ENCODE results near the gene COA8. TPM values are rescaled to one million over a fixed set of nuclear protein-coding genes. Genes with fewer than 3 reads are reported as not detected.

COA8 gene
- total and polyA plus RNA-seq, 2 donors from 2014 or later = 40.7 to 65.1 TPM

GRCh38 chr14:103552011-103552845, 10.5 kb upstream of the COA8 start:
- intact Hi-C loops (cut with DNase I) = no loop called here
- Histone ChIP-seq H3K27ac (ENCODE audit: low read depth in 2 of 2, low read length in 2 of 2) (peak overlapping the region in 1 of 2 donors; percentile 43), H3K9ac (ENCODE audit: low read length in 3 of 3) (peak overlapping the region in 1 of 3 donors; percentile 17), H3K4me3 (ENCODE audit: low read length in 3 of 3) (no peak overlapping the region), H3K27me3 (ENCODE audit: control insufficient read depth, insufficient read depth, low read length) (no peaks in the 10 kb centered on the region), H3K36me3 (ENCODE audit: control insufficient read depth in 2 of 3, insufficient read depth in 3 of 3, low read length in 3 of 3) (no peaks in the 10 kb centered on the region), H3K4me1 (ENCODE audit: control insufficient read depth in 2 of 3, insufficient read depth in 2 of 3, low read depth in 1 of 3, low read length in 3 of 3) (peaks cover 0 to 13% (median 0%) of the 10 kb centered on the region in 3 donors), H3K9me3 (ENCODE audit: control insufficient read depth in 2 of 3, insufficient read depth in 1 of 3, low read length in 3 of 3) (no peaks in the 10 kb centered on the region)
- FAIRE-seq (no peak), DNase-seq (peak in 2 of 5 donors; percentile 8 to 85)
- TF ChIP-seq, protein P1, sequence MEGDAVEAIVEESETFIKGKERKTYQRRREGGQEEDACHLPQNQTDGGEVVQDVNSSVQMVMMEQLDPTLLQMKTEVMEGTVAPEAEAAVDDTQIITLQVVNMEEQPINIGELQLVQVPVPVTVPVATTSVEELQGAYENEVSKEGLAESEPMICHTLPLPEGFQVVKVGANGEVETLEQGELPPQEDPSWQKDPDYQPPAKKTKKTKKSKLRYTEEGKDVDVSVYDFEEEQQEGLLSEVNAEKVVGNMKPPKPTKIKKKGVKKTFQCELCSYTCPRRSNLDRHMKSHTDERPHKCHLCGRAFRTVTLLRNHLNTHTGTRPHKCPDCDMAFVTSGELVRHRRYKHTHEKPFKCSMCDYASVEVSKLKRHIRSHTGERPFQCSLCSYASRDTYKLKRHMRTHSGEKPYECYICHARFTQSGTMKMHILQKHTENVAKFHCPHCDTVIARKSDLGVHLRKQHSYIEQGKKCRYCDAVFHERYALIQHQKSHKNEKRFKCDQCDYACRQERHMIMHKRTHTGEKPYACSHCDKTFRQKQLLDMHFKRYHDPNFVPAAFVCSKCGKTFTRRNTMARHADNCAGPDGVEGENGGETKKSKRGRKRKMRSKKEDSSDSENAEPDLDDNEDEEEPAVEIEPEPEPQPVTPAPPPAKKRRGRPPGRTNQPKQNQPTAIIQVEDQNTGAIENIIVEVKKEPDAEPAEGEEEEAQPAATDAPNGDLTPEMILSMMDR (IDR thresholded peaks at IDR 0.05; ENCODE audit: borderline replicate concordance, extremely low read depth, insufficient read depth) = no peak

DNA sequence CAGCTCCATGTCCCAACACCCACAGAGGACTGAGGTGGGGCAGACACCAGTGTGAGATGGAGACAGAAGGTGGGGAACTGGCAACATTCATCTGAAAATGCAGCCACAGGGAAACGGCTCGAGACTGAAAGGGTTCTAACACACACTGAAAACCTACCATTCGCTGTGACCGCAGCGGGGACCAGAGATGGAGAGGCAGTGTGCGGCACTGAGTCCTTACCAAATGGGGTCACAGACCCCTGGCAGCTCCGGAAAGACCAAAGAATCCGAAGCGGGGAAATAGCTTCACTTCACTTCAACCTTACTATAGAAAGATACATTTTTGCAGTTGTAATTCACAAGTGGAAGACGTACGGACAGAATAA, 9.9 kb upstream of the COA8 start:
- intact Hi-C loops (cut with DNase I) = no loop called here
- H3K9me3 ChIP-seq (ENCODE audit: control insufficient read depth in 2 of 3, insufficient read depth in 1 of 3, low read length in 3 of 3) = no peaks in the 10 kb centered on the region
- H3K27me3 ChIP-seq (ENCODE audit: control insufficient read depth, insufficient read depth, low read length) = no peaks in the 10 kb centered on the region
- no peak overlapping the region for H3K4me3 ChIP-seq (ENCODE audit: low read length in 3 of 3)
- no peak overlapping the region for H3K27ac ChIP-seq (ENCODE audit: low read depth in 2 of 2, low read length in 2 of 2)
- H3K4me1 ChIP-seq (ENCODE audit: control insufficient read depth in 2 of 3, insufficient read depth in 2 of 3, low read depth in 1 of 3, low read length in 3 of 3) = peaks cover 0 to 13% (median 0%) of the 10 kb centered on the region in 3 donors
- TF ChIP-seq, protein P1 (IDR thresholded peaks at IDR 0.05; ENCODE audit: borderline replicate concordance, extremely low read depth, insufficient read depth) = no peak
- no peak overlapping the region for H3K9ac ChIP-seq (ENCODE audit: low read length in 3 of 3)
- no peak for FAIRE-seq
- no peak for DNase-seq
- H3K36me3 ChIP-seq (ENCODE audit: control insufficient read depth in 2 of 3, insufficient read depth in 3 of 3, low read length in 3 of 3) = no peaks in the 10 kb centered on the region

GRCh38 chr14:103555559-103556337, 7.0 kb upstream of the COA8 start:
- peaks cover 0 to 18% (median 7%) of the 10 kb centered on the region in 3 donors for H3K36me3 ChIP-seq (ENCODE audit: control insufficient read depth in 2 of 3, insufficient read depth in 3 of 3, low read length in 3 of 3)
- FAIRE-seq (no peak), DNase-seq (peak in 1 of 5 donors; percentile 55)
- no peaks in the 10 kb centered on the region for H3K27me3 ChIP-seq (ENCODE audit: control insufficient read depth, insufficient read depth, low read length)
- no peak overlapping the region for H3K27ac ChIP-seq (ENCODE audit: low read depth in 2 of 2, low read length in 2 of 2)
- no peak overlapping the region for H3K9ac ChIP-seq (ENCODE audit: low read length in 3 of 3)
- peaks cover 3 to 25% (median 13%) of the 10 kb centered on the region in 3 donors for H3K4me1 ChIP-seq (ENCODE audit: control insufficient read depth in 2 of 3, insufficient read depth in 2 of 3, low read depth in 1 of 3, low read length in 3 of 3)
- H3K9me3 ChIP-seq (ENCODE audit: control insufficient read depth in 2 of 3, insufficient read depth in 1 of 3, low read length in 3 of 3) = no peaks in the 10 kb centered on the region
- TF ChIP-seq, protein P1 (IDR thresholded peaks at IDR 0.05; ENCODE audit: borderline replicate concordance, extremely low read depth, insufficient read depth) = no peak
- H3K4me3 ChIP-seq (ENCODE audit: low read length in 3 of 3) = no peak overlapping the region
- intact Hi-C loops (cut with DNase I) = no loop called here

Data from kidney (tissue), 14 donors.